Hepatocyte (in vitro differentiated cells): ENCODE data around the gene AAR2.

Experiments
- CTCF ChIP-seq: fragments of 200-600 bp; sonication (generic); IDR thresholded peaks from 2 replicates; pipeline ENCODE4 v1.5.1; 2016; ENCODE audit warnings: antibody characterized with exemption, mild to moderate bottlenecking; ENCODE audit not compliant: poor library complexity
- EZH2 ChIP-seq: fragments of 200-600 bp; sonication (generic); IDR thresholded peaks from 2 replicates; pipeline ENCODE4 v1.6.1; 2016; ENCODE audit warnings: antibody characterized with exemption, mild to moderate bottlenecking, borderline replicate concordance
- EZH2phosphoT487 ChIP-seq: fragments of 200-600 bp; sonication (generic); IDR thresholded peaks from one replicate; pipeline ENCODE4 v1.6.1; 2018; ENCODE audit warnings: antibody characterized with exemption, mild to moderate bottlenecking, low read depth, moderate library complexity; ENCODE audit not compliant: unreplicated experiment, severe bottlenecking

DNA sequence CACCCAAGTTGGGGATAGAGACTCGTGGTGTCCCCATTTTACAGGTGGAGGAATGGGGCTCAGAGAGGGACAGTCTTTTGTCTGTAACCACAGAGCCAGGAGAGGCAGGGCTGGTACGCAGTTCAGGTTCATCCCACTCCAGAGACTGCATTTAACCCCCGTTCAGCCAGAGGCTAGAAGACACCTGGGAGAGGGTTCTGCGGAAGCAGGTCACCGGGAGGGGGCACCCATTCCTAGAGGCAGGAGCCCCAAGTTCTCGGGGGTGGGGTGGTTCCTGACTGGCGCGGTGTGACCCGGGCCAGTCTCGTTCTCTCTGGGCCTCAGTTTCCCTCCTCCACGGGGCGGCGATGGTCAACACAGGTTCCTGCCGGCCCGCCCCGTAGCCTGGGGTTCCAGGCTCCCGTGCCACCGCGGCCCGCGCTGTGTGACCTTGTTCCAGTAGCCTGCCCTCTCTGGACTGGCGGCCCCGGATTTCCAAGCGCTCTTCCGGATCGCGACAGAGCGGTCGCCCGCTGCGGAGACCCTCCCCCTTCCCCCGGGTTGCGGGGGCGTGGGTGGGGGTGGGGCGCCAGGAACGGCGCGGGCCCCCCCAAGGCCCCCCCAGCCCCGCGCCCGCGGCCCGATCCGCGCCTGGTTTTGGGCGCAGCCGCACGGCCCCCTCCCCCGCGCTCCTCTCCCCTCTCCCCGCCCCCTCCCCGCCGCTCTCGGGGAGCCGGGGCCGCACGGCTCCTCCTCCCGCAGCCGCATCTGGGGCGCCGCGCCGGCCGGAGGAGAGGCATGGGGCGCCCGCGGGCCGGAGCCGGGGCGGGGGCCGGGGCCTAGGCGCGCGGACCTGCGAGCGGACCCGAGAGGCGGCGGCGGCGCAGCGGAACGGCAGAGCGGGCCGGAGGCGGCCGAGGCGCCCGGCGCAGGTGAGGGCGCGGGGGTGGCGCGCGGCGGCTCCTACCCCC, 69.6 kb downstream of the AAR2 start, which contains the start of gene DLGAP4:
- no peak for TF ChIP-seq CTCF
- no peak for TF ChIP-seq EZH2
- no peak for TF ChIP-seq EZH2phosphoT487
